EH (cell line): Measurements from ENCODE around the gene STAG2.
"Not testable (repeated sequence)": the region's sequence is repeated elsewhere in the genome, so short reads cannot be mapped to it uniquely, and the experiment has no call there.

Experiments
- DNase-seq: peaks from one replicate; pipeline ENCODE4 v3.0.0-alpha.2; 2015; ENCODE audit warnings: low read depth

Gene STAG2

GRCh38 chrX:123961268-123962005, at the start of gene STAG2:
STAG2 (plus strand) TSS chrX:123961706; CDS start chrX:124022628, 60,922 bp downstream.
- peak; percentile 90 for DNase-seq

GRCh38 chrX:123917069-123917468, 44.4 kb upstream of the STAG2 start:
- DNase-seq: no peak

GRCh38 chrX:123918106-123918721, 43.3 kb upstream of the STAG2 start:
- no peak for DNase-seq

- DNase-seq: peak; percentile 78
Observed at GRCh38 chrX:123920105-123920785, 41.3 kb upstream of the STAG2 start.

- no peak for DNase-seq
Observed at GRCh38 chrX:123923211-123923610, 38.3 kb upstream of the STAG2 start.

- no peak for DNase-seq
Observed at GRCh38 chrX:123924186-123924585, 37.3 kb upstream of the STAG2 start.

- no peak for DNase-seq
Observed at GRCh38 chrX:123927845-123928244, 33.7 kb upstream of the STAG2 start.

- DNase-seq: not testable (repeated sequence)
Observed at GRCh38 chrX:123932055-123932454, 29.5 kb upstream of the STAG2 start.

GRCh38 chrX:123943074-123943473, 18.4 kb upstream of the STAG2 start:
- no peak for DNase-seq

GRCh38 chrX:123943488-123943887, 18.0 kb upstream of the STAG2 start:
- DNase-seq: no peak

- DNase-seq: no peak
Observed at GRCh38 chrX:123949846-123950245, 11.7 kb upstream of the STAG2 start.

GRCh38 chrX:123959281-123960063, 2.0 kb upstream of the STAG2 start:
- DNase-seq: peak; percentile 43

GRCh38 chrX:123960956-123961267, 594 bp upstream of the STAG2 start:
- no peak for DNase-seq

- DNase-seq: no peak
Observed at GRCh38 chrX:123962006-123962467, 531 bp downstream of the STAG2 start.

GRCh38 chrX:123962794-123963373, 1.4 kb downstream of the STAG2 start:
- peak; percentile 96 for DNase-seq

GRCh38 chrX:123964156-123964834, 2.8 kb downstream of the STAG2 start:
- peak; percentile 42 for DNase-seq

GRCh38 chrX:123965712-123966111, 4.2 kb downstream of the STAG2 start:
- no peak for DNase-seq

- no peak for DNase-seq
Observed at GRCh38 chrX:123967497-123967896, 6.0 kb downstream of the STAG2 start.

GRCh38 chrX:123968383-123969050, 7.0 kb downstream of the STAG2 start:
- DNase-seq: no peak

GRCh38 chrX:123971982-123972381, 10.5 kb downstream of the STAG2 start:
- DNase-seq: no peak

- no peak for DNase-seq
Observed at GRCh38 chrX:123973921-123974320, 12.4 kb downstream of the STAG2 start.
